GM21576 (cell line): ENCODE results near the gene EDN2.

Source experiments
- ATAC-seq: cut with Tn5 transposase; IDR thresholded peaks from one replicate; pipeline ENCODE4 v1.9.1; 2021; ENCODE audit warnings: mild to moderate bottlenecking, moderate library complexity; ENCODE audit not compliant: unreplicated experiment

EDN2 gene

GRCh38 chr1:41484402-41485241 lies at the start of gene EDN2:
Gene EDN2, minus strand, starts transcription at chr1:41484683. Its CDS starts 82 bp downstream, at chr1:41484601.
- ATAC-seq = no peak

DNA sequence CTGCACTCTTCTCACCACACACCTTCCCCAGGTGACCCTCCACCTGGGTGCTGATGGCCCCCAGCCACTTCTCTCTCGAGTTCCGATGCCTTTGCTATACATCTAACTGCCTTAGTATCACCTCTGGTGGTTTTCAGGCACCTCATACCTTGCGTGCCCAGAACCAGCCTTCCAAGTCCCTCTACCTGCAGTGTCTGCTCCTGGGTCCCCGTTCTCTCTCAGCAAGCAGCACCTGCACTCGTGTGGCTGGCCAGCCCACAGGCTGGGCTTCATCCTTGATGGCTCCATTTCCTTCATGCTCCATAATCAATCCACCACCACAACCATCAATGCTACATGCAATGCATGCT lies 49.2 kb upstream of the EDN2 start:
- no peak for ATAC-seq

GRCh38 chr1:41533016-41533730 lies 48.7 kb upstream of the EDN2 start:
- ATAC-seq = no peak

DNA sequence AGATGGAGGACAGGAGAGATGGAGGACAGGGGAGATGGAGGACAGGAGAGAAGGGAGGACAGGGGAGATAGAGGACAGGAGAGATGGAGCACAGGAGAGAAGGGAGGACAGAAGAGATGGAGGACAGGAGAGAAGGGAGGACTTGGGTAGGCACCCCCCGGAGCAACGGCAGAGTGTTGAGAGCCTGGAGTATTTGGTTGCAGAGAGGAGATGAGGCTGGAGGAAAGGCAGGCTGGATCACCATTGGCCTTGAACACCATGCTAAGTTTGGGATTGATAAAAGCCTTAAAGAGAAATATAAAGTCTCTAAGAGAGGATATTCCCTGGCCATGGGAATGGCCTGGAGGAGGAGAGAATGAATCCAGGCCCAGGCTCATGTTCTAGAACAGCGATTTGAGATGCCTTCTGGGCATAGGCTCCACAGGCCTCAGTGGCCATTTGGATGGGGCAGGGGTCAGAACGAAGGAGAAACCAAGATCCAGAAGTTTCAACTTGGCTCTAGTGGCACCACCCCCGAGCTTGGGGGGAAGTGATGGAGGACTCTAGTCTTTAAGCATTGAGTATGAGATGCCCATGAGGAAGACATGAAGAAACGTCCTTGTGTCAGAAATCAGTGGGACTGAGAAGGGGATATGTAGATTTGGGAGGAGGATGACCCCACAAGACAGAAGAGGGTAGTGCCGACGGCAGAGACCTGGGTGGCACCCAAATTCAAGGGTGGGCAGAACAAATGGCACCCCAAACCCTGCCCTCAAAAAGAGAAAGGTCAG lies 47.9 kb upstream of the EDN2 start:
- ATAC-seq = no peak

GRCh38 chr1:41530411-41530810 lies 45.9 kb upstream of the EDN2 start:
- ATAC-seq = no peak

DNA sequence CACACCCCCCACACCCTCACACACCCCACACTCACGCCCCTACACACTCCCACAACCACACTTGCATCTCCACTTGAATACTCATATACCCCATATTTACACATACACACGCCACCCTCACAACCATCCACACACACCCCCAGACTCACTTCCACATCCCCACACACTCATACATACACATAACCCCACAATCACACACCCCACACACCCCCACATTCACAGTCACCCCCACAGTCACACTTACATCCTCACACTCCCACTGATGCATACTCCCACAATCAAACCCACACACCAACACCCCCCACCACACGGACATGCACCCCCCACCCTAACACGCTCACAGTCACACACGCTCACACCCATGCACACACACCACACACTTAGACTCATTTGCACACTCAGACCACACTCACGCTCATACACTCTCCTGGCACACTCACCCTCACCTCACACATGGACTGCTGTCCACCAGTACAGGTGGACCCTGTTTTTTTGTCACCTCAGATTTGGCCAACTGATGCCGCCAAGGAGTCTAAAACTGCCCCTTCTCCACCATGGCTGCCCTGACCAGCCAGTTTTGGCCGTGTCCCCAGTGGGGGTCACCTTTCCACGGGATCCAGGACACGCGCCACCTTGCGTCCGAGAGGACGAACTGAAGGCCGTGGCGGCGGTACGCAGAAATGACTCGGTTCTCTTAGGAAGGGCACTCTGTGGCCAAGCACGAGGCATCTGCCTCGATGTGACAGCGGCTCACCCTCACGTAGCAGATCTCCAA lies 45.3 kb upstream of the EDN2 start:
- no peak for ATAC-seq

DNA sequence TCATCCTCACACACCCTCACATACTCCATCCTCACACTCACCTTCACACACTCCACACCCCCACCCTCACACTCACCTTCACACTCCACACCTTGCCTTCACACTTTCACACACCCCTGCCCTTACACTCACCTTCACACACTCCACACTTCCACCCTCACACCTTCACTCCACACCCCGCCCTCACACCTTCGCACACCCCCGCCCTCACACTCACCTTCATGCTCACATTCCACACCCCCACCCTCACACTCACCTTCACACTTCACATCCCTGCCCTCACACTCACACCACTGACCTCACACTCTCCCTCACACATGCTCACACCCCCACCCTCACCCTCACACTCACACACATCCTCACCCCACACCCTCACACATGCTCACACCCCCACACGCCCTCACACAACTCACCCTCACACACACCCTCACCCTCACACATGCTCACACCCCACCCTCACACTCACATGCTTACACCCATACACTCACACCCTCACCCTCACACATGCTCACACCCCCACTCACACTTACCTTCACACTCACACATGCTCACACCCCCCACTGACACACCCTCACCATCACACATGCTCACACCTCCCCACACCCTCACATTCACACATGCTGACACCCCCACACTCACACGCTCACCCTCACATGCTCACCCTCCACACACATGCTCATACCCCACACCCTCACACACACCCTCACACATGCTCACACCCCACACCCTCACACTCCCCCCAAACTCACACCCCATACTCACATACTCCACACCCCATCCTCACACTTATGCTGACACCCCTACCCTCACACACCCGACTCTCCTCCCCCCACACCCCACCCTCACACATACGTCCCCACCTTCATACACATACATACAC lies 44.5 kb upstream of the EDN2 start:
- no peak for ATAC-seq

- no peak for ATAC-seq
Measured at GRCh38 chr1:41528106-41528505, 43.6 kb upstream of the EDN2 start.

GRCh38 chr1:41526956-41527561 lies 42.6 kb upstream of the EDN2 start:
- no peak for ATAC-seq

- ATAC-seq = no peak
Measured at GRCh38 chr1:41525891-41526587, 41.6 kb upstream of the EDN2 start.

- ATAC-seq = no peak
Measured at GRCh38 chr1:41524676-41525675, 40.5 kb upstream of the EDN2 start.

DNA sequence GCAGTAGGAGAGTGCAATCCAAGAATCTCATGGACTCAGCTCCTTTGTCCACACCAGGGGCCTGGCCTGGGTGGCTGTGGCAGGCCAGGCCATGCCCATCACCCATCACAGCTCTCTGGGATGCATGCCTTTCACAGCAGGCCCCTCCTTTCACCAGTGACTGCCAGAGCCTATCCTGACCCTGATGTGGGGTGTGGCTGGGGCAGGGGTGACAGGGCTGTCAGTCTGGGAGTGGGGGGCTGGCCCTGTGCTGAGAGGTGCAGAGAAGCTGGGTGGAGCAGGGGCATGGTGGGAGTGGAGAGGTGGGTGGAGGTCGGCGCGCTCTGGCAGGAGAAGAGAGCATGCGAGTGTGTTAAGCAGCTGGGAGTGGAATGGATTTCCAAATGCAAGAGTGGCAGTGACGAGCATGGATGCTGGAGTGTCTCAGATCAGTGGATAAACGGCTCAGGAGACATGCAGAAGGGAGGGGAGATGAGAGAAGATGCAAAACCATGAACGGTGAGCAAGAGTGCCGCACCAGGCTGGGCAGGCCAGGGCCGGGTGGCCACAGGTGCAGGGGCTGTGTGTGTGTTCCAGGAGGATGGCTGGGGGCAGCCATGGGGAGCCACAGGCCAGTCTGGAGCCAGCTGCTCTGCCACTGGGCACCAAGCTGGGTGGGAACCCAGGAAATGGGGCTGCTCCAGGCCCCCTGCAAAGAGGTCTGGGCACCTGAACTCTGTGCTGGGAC lies 39.6 kb upstream of the EDN2 start:
- no peak for ATAC-seq

DNA sequence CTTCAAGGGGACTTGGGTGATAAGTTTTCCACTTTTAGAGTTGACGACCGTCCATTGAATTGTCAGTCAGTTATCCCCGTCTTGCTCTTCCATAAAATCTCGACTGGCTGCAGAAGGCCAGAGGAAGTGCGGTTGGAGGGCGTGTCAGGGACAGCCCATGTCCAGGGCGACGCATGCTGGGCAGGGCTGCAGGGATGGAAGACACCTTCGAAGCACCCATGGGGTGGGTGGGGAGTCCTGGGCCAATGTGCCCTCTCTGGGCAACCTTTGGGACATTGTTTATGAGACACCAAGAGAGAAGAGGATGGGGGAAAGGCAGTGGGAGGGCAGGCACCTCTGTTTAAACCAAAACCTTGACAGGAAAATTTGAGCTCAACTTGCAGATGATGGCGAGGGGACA lies 38.6 kb upstream of the EDN2 start:
- no peak for ATAC-seq

GRCh38 chr1:41521766-41522165 lies 37.3 kb upstream of the EDN2 start:
- no peak for ATAC-seq

DNA sequence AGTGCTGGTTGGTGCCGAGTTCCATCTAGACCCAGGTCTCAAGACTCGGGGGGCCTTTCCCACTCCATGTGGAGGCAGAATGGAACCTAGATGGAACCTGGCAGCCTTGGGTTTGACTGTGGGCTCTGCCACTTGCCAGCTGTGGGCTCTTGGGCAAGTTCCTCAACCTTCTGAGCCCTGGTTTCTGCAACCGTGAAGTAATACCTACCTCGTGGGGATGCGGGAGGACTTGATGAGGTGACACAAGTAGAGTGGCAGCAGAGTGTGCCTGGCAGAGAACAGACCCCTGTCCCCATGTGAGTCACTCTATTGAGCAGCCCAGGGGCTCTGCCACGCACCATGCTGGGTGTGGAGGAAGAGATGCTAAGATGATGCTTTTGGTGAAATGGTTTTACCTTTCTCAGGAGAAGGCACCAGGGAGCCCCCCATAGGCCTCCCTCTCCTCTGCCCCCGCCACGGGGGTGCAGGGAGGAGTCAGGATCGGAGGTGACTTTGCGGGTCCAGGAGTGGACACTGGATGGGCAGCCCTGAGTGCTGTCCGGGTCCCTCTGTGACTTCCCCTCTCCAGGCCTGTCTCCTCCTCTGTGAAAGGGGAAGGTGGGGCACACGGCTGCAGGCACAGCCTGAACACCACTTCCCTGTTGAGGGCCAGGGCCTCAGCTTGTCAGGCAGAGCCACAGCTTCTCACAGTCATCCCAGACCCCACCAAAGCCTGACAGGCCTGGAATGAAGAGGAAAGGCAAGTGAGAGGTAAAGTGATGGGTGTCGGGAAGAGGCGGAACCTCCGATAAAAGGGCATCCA lies 36.7 kb upstream of the EDN2 start:
- no peak for ATAC-seq

GRCh38 chr1:41519667-41520066 lies 35.2 kb upstream of the EDN2 start:
- no peak for ATAC-seq
